ENCODE results near the gene TAP2.
A peak's percentile ranks its signal among the peaks of the same experiment; 100 is the strongest.

The TAP2 gene

GRCh38 chr6:32865724-32866443 is 27.3 kb upstream of the TAP2 start:
- no peak overlapping the region for H3K27ac ChIP-seq
- no peak for TF ChIP-seq CTCF (conservative IDR thresholded peaks at IDR 0.05; ENCODE audit: low read depth)
- no peak for DNase-seq (ENCODE audit: low spot score)
- ChIA-PET POLR2A (ENCODE audit: low non-redundant PET) (no interaction called here), CTCF (interaction anchor here (0.7 kb wide), 1 partner anchor 40 kb away, joined by 3 read pairs; no protein-coding TSS in a partner anchor)

GRCh38 chr6:32862725-32863124 is 24.2 kb upstream of the TAP2 start:
- H3K27ac ChIP-seq, result no peak overlapping the region
- TF ChIP-seq CTCF (conservative IDR thresholded peaks at IDR 0.05; ENCODE audit: low read depth), result no peak
- no peak for DNase-seq (ENCODE audit: low spot score)
- ChIA-PET CTCF (interaction anchor here (0.6 to 1.7 kb wide), 3 partner anchors 12 to 24 kb away, joined by 3 to 9 read pairs (median 8); partner anchors contain the start of gene TAP2), POLR2A (ENCODE audit: low non-redundant PET) (no interaction called here)

GRCh38 chr6:32860674-32861073 is 22.1 kb upstream of the TAP2 start:
- no peak for TF ChIP-seq CTCF (conservative IDR thresholded peaks at IDR 0.05; ENCODE audit: low read depth)
- peak overlapping the region; percentile 49; the same call in 1 of the 2 replicates for H3K27ac ChIP-seq
- POLR2A ChIA-PET (ENCODE audit: low non-redundant PET), result no interaction called here
- CTCF ChIA-PET, result interaction anchor here (1.0 to 1.6 kb wide), 3 partner anchors 8 to 22 kb away, joined by 3 to 8 read pairs (median 6); partner anchors contain the start of gene TAP2
- no peak for DNase-seq (ENCODE audit: low spot score)

- ChIA-PET CTCF (interaction anchor here (0.6 to 1.8 kb wide), 4 partner anchors 10 to 390 kb away, joined by 3 to 9 read pairs (median 4); partner anchors contain the start of gene TAP2), POLR2A (ENCODE audit: low non-redundant PET) (no interaction called here)
- no peak overlapping the region for H3K27ac ChIP-seq
- TF ChIP-seq CTCF (conservative IDR thresholded peaks at IDR 0.05; ENCODE audit: low read depth), result no peak
- no peak for DNase-seq (ENCODE audit: low spot score)
Observed at GRCh38 chr6:32858194-32858593, 19.7 kb upstream of the TAP2 start.

GRCh38 chr6:32857156-32857891 is 18.8 kb upstream of the TAP2 start:
- no peak overlapping the region for H3K27ac ChIP-seq
- POLR2A ChIA-PET (ENCODE audit: low non-redundant PET), result no interaction called here
- no peak for TF ChIP-seq CTCF (conservative IDR thresholded peaks at IDR 0.05; ENCODE audit: low read depth)
- CTCF ChIA-PET, result interaction anchor here (0.6 to 1.8 kb wide), 3 partner anchors 11 to 19 kb away, joined by 3 to 9 read pairs (median 4); partner anchors contain the start of gene TAP2
- DNase-seq (ENCODE audit: low spot score), result no peak

- DNase-seq (ENCODE audit: low spot score), result no peak
- no peak for TF ChIP-seq CTCF (conservative IDR thresholded peaks at IDR 0.05; ENCODE audit: low read depth)
- CTCF ChIA-PET, result interaction anchor here (0.5 to 3.5 kb wide), 10 partner anchors 10 to 1652 kb away, joined by 3 to 55 read pairs (median 3); partner anchors contain the start of gene TAP2
- POLR2A ChIA-PET (ENCODE audit: low non-redundant PET), result interaction anchor here (1.1 kb wide), 1 partner anchor 17 kb away, joined by 4 read pairs; the partner anchor contains the start of gene TAP2
- H3K27ac ChIP-seq, result no peak overlapping the region
Observed at GRCh38 chr6:32855467-32856174, 17.1 kb upstream of the TAP2 start.
